Osteoblast (primary cell): ENCODE results near the gene EGFL6. TPM values are rescaled to one million over a fixed set of nuclear protein-coding genes. Genes with fewer than 3 reads are reported as not detected.

ENCODE experiments used
- DNase-seq: peaks from one replicate; pipeline ENCODE4 v3.0.0; 2011; ENCODE audit warnings: low spot score, mixed read lengths; ENCODE audit not compliant: insufficient read length; ENCODE audit errors: missing footprints
- H2AFZ ChIP-seq: 2 replicates; pipeline ENCODE4 v1.6.0; 2011; ENCODE audit warnings: mild to moderate bottlenecking, low read length
- H3K27ac ChIP-seq: 2 replicates; pipeline ENCODE4 v1.5.1; 2011; ENCODE audit warnings: mild to moderate bottlenecking, low read depth, low read length, moderate library complexity
- H3K27me3 ChIP-seq: 2 replicates; pipeline ENCODE4 v1.6.0; 2012; ENCODE audit warnings: mild to moderate bottlenecking, control low read depth, inconsistent platforms, low read length, moderate library complexity; ENCODE audit not compliant: insufficient read depth
- H3K36me3 ChIP-seq: 2 replicates; pipeline ENCODE4 v1.5.1; 2011; ENCODE audit warnings: mild to moderate bottlenecking, low read length, control low read depth, moderate library complexity; ENCODE audit not compliant: insufficient read depth
- H3K4me1 ChIP-seq: 2 replicates; pipeline ENCODE4 v1.5.1; 2011; ENCODE audit warnings: mild to moderate bottlenecking, low read length, control low read depth, moderate library complexity; ENCODE audit not compliant: insufficient read depth
- H3K4me2 ChIP-seq: 2 replicates; pipeline ENCODE4 v1.6.0; 2011; ENCODE audit warnings: mild to moderate bottlenecking, low read length; ENCODE audit not compliant: insufficient read depth
- H3K4me3 ChIP-seq: fragments of 200-600 bp; sonication (generic); 3 replicates; pipeline ENCODE4 v1.5.1; 2012; ENCODE audit warnings: mild to moderate bottlenecking, low read length, inconsistent platforms; ENCODE audit not compliant: insufficient read depth
- H3K79me2 ChIP-seq: 2 replicates; pipeline ENCODE4 v1.6.0; 2012; ENCODE audit warnings: mild to moderate bottlenecking, low read length, control low read depth, inconsistent platforms; ENCODE audit not compliant: insufficient read depth
- H3K9me3 ChIP-seq: 2 replicates; pipeline ENCODE4 v1.5.1; 2011; ENCODE audit warnings: low read depth, low read length, control low read depth
- H4K20me1 ChIP-seq: 2 replicates; pipeline ENCODE4 v1.6.0; 2012; ENCODE audit warnings: mild to moderate bottlenecking, low read length, control low read depth; ENCODE audit not compliant: insufficient read depth
- total RNA-seq: library from RNA; depleted of rRNA; stranded (reverse); fragments of >200 nt; gene quantifications from 2 replicates; pipeline ENCODE4 v1.2.3, GENCODE V29; 2012
- TF ChIP-seq, protein P1 (sequence below): IDR thresholded peaks from 2 replicates; pipeline ENCODE4 v1.5.1; 2011; ENCODE audit warnings: mild to moderate bottlenecking, low read depth, low read length, moderate library complexity; ENCODE audit errors: extremely low read depth

The EGFL6 gene
- total RNA-seq, 1 donor, result under 0.01 TPM

GRCh38 chrX:13571136-13571535, 1.7 kb downstream of the EGFL6 start:
- Histone ChIP-seq H4K20me1 (no peaks in the 10 kb centered on the region), H3K27me3 (peaks cover 64% of the 10 kb centered on the region), H3K4me2 (no peak overlapping the region), H3K27ac (no peak overlapping the region), H3K79me2 (no peaks in the 10 kb centered on the region), H3K4me3 (no peak overlapping the region), H3K9me3 (no peaks in the 10 kb centered on the region), H2AFZ (no peak overlapping the region), H3K4me1 (no peaks in the 10 kb centered on the region), H3K36me3 (no peaks in the 10 kb centered on the region)
- TF ChIP-seq, protein P1, sequence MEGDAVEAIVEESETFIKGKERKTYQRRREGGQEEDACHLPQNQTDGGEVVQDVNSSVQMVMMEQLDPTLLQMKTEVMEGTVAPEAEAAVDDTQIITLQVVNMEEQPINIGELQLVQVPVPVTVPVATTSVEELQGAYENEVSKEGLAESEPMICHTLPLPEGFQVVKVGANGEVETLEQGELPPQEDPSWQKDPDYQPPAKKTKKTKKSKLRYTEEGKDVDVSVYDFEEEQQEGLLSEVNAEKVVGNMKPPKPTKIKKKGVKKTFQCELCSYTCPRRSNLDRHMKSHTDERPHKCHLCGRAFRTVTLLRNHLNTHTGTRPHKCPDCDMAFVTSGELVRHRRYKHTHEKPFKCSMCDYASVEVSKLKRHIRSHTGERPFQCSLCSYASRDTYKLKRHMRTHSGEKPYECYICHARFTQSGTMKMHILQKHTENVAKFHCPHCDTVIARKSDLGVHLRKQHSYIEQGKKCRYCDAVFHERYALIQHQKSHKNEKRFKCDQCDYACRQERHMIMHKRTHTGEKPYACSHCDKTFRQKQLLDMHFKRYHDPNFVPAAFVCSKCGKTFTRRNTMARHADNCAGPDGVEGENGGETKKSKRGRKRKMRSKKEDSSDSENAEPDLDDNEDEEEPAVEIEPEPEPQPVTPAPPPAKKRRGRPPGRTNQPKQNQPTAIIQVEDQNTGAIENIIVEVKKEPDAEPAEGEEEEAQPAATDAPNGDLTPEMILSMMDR, result no peak
- no peak for DNase-seq

DNA sequence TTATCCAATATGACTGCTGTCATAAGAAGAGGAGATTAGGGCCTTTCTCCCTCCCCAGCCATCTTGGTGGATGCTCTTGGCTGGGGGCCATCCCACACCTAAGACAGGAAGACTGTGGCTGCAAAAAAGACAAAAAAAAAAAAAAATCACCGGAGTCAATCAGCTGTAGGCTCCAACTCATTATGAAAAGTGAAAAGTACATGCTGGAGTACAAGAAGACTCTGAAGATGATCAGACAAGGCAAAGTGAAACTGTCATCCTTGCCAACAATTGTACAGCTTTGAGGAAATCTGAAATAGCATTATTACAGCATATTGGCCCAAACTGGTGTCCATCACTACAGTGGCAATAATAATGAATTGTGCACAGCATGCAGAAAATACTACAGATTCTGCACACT, 5.2 kb downstream of the EGFL6 start:
- no peak overlapping the region for H3K4me3 ChIP-seq
- no peak overlapping the region for H3K27ac ChIP-seq
- H3K4me2 ChIP-seq, result no peak overlapping the region
- no peaks in the 10 kb centered on the region for H4K20me1 ChIP-seq
- H3K9me3 ChIP-seq, result no peaks in the 10 kb centered on the region
- H2AFZ ChIP-seq, result no peak overlapping the region
- peaks cover 31% of the 10 kb centered on the region for H3K27me3 ChIP-seq
- H3K36me3 ChIP-seq, result no peaks in the 10 kb centered on the region
- H3K4me1 ChIP-seq, result no peaks in the 10 kb centered on the region
- H3K79me2 ChIP-seq, result no peaks in the 10 kb centered on the region
- TF ChIP-seq, protein P1, result no peak
- no peak for DNase-seq

- H3K36me3 ChIP-seq, result no peaks in the 10 kb centered on the region
- H4K20me1 ChIP-seq, result no peaks in the 10 kb centered on the region
- TF ChIP-seq, protein P1, result no peak
- H3K79me2 ChIP-seq, result no peaks in the 10 kb centered on the region
- no peak overlapping the region for H3K4me2 ChIP-seq
- no peak overlapping the region for H2AFZ ChIP-seq
- DNase-seq, result no peak
- H3K4me1 ChIP-seq, result no peaks in the 10 kb centered on the region
- H3K9me3 ChIP-seq, result no peaks in the 10 kb centered on the region
- H3K27me3 ChIP-seq, result no peaks in the 10 kb centered on the region
- H3K27ac ChIP-seq, result no peak overlapping the region
- H3K4me3 ChIP-seq, result no peak overlapping the region
Observed at GRCh38 chrX:13579661-13580060, 10.3 kb downstream of the EGFL6 start.

GRCh38 chrX:13581554-13581953, 12.2 kb downstream of the EGFL6 start:
- DNase-seq, result no peak
- H3K4me2 ChIP-seq, result no peak overlapping the region

More at GRCh38 chrX:13581554-13581953, 12.2 kb downstream of the EGFL6 start:
- H3K36me3 ChIP-seq, result no peaks in the 10 kb centered on the region
- H2AFZ ChIP-seq, result no peak overlapping the region
- H3K4me3 ChIP-seq, result no peak overlapping the region
- no peaks in the 10 kb centered on the region for H3K4me1 ChIP-seq
- no peaks in the 10 kb centered on the region for H3K27me3 ChIP-seq
- H3K27ac ChIP-seq, result no peak overlapping the region
- H3K79me2 ChIP-seq, result no peaks in the 10 kb centered on the region
- H3K9me3 ChIP-seq, result no peaks in the 10 kb centered on the region
- H4K20me1 ChIP-seq, result no peaks in the 10 kb centered on the region
- TF ChIP-seq, protein P1, result no peak
